Measurements from ENCODE around the gene CSKMT.

DNA sequence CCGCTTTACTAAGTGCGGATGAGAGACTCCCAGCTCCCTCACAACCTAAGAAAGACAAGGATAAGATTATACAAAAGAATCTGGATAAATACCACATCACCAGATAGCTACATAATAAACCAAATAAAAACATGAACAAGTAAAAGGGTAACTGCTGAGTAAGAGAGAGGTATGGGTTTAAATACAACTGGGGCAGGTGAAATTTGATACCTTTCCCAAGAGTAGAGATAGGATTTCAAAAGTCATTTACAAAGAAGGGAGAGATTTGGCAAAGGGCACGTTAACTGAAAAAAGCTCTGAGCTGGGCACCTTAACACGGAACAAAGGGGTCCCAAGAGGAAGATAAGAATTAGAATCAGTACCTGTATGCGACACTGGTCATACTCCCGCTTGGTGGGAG, 12.0 kb downstream of the CSKMT start:
- no peak for TF ChIP-seq POLR2A (IDR thresholded peaks at IDR 0.05; ENCODE audit: low read depth, low read length)
- TF ChIP-seq POLR2AphosphoS5 (IDR thresholded peaks at IDR 0.05; ENCODE audit: low read depth, low read length), result no peak
- TF ChIP-seq TAF1 (IDR thresholded peaks at IDR 0.05; ENCODE audit: low read depth, low read length), result no peak
- TF ChIP-seq SPI1 (IDR thresholded peaks at IDR 0.05; ENCODE audit: low read depth, low read length), result no peak
